GM10248 (cell line): ENCODE data around the gene AATK.

ENCODE experiments used
- CTCF ChIA-PET: fragments of 300-600 bp; sonication (Branson Sonifier 250); formaldehyde crosslinking; extraction: SDS; loops from one replicate; lab custom pipeline; 2021; ENCODE audit warnings: antibody characterized with exemption; lab: Yijun Ruan, JAX
- POLR2A ChIA-PET: fragments of 350-650 bp; sonication (Branson Sonifier 250); formaldehyde crosslinking; extraction: SDS; loops from one replicate; lab custom pipeline; 2020; ENCODE audit warnings: antibody characterized with exemption; lab: Yijun Ruan, JAX
- DNase-seq: peaks from one replicate; pipeline ENCODE4 v3.0.0; 2012; ENCODE audit errors: extremely low spot score
- TF ChIP-seq, protein P1 (sequence below): IDR thresholded peaks from 2 replicates; pipeline ENCODE4 v1.5.1; 2012; ENCODE audit warnings: mild to moderate bottlenecking, low read depth; ENCODE audit errors: extremely low read depth, missing control alignments, control extremely low read depth

Gene AATK

DNA sequence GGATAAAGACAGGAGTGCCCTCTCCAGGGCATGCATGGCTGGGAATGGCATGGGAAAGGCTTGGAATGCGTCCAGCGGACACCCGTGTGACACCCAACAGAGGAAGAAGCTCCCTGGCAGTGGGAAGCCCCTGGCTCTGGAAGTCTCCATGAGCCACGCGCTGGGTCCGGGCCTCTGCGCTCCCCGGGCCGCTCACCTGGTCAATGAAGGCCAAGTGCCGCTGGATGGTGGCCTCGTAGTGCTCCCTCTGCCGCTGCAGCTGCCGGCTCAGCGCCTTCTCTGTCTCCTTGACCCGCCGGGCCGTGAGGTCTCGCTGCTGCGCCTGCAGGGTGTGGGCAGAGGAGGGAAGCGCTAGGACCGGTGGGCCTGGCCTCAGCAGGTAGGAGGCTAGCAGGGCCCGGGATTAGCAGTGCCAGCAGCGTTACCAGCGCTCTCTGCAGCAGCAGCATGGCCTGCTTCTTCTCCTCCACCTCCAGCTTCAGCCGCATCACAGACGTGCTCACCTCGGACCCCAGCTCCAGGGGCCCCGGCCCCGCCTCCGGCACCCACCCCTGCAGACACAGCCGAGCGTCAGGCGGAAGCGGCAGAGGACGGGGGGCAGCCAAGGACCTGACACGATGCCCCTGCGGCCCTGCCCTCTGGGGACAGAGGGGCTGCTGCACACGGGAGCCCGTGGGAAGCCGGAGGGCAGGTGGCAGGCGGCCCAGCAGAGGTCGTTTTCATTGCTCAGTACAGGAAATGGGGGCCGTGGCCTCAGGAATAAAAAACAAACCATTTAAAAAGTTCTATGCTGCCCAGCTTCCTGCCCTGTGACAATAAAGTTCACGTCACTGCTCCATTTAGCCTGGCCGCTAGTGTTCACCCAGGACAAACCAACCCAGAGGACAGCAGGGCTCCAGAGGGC lies 30.7 kb upstream of the AATK start:
- TF ChIP-seq, protein P1, sequence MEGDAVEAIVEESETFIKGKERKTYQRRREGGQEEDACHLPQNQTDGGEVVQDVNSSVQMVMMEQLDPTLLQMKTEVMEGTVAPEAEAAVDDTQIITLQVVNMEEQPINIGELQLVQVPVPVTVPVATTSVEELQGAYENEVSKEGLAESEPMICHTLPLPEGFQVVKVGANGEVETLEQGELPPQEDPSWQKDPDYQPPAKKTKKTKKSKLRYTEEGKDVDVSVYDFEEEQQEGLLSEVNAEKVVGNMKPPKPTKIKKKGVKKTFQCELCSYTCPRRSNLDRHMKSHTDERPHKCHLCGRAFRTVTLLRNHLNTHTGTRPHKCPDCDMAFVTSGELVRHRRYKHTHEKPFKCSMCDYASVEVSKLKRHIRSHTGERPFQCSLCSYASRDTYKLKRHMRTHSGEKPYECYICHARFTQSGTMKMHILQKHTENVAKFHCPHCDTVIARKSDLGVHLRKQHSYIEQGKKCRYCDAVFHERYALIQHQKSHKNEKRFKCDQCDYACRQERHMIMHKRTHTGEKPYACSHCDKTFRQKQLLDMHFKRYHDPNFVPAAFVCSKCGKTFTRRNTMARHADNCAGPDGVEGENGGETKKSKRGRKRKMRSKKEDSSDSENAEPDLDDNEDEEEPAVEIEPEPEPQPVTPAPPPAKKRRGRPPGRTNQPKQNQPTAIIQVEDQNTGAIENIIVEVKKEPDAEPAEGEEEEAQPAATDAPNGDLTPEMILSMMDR = no peak
- ChIA-PET POLR2A (no interaction called here), CTCF (interaction anchor here (1.0 to 1.6 kb wide), 3 partner anchors 7 to 54 kb away, joined by 3 to 6 read pairs (median 4); no protein-coding TSS in a partner anchor)
- DNase-seq = no peak

DNA sequence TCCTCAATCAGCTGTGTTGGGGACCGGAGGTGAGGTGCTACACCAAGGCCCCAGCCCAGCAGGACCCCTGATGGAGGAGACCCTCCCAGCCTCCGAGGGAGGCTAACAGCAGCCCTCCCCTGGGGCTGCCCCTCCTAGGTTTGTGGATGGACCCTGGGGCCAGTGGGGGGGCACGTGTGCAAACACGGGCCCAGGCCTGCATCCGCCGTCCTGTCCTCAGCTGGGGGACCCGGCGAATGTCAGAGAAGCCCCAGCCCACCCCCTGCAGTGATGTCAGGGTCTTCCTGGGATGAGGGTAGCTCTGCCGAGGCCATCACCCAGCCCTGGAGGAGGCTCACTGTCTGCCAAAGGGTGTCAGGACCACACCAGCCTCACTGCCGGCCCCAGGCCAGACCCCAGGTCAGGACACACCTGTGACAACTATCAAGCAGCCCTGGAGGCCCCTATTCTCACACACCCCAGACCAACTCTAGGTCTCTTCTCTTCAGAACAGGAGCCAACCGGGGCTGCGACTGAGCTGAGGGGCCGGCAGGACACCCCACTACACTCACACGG lies 30.0 kb upstream of the AATK start:
- no peak for DNase-seq
- ChIA-PET POLR2A (no interaction called here), CTCF (interaction anchor here (1.0 to 1.3 kb wide), 2 partner anchors 46 to 54 kb away, joined by 3 to 4 read pairs; no protein-coding TSS in a partner anchor)
- TF ChIP-seq, protein P1 = no peak

DNA sequence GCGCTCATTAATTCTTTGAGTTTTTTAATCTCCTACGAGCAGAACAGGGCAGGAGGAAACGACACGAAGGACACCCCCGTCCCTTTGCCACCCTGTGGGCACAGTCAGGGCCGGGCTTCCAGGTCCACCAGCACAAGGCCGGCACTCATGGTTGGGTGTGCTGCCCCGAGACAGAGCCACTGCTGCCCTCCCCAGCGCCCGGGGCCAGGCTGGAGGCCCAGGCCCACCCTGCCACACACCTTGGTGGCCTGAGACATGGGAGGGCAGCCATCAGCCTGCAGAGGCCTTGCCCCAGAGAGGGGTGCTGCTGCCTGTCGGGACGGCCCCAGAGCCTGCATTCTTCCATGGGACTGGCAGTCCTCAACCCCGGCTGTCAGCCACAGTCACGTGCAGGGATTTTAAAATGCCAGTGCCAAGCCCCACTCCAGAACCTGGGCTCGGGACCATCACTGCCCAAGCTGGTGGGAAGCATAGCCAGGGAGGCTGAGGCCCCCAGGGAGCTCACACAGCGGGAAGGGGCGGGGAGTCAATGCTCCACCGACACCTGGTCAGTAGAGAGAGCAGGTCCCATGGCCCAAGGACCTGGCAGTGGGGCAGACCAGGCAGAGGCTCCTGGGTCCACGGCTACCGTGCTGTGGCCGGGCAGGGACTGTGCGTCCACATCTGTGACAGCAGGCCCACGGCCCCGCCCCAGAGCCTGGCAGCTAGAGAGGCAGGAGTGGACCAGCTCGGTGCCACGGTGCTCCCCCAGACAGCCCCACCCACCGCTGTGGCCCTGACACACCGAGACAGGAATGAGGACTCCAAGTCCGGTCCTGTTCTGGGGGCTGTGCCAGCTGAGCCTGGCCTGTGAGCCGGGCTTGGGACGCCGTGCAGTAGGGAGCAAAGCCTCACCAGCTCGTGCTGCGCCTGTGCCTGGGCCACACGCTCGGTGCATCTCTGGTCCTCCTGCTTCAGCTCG lies 29.2 kb upstream of the AATK start:
- ChIA-PET POLR2A (no interaction called here), CTCF (interaction anchor here (1.3 kb wide), 1 partner anchor 45 kb away, joined by 3 read pairs; no protein-coding TSS in a partner anchor)
- DNase-seq = no peak
- TF ChIP-seq, protein P1 = no peak

DNA sequence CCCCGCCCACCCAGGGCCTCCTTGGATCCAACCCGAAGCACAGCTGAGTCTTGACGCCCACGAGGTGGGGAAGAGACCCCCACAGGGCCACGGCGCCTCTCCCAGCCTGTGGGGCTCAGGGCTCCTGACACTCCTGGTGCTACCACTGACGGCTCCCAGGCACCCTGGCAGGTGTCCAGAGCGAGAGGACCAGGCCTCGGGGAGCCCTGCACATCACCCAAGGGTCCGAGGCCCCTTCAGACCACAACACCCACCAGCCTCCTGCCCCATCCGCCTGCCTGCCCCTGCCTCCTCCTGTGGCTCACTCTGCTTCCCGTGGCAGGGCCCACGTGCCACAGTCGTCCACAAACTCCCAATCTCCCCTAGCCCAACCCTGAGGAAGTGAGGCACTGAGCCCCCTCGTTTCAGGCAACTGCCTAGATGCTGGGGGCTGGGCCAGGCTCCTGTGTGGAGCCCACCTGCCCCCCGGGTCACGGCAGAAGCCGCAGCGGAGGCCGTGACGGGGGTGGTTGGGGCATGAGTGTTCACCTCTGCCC lies 28.3 kb upstream of the AATK start:
- TF ChIP-seq, protein P1 = no peak
- POLR2A ChIA-PET = no interaction called here
- CTCF ChIA-PET = no interaction called here
- no peak for DNase-seq

DNA sequence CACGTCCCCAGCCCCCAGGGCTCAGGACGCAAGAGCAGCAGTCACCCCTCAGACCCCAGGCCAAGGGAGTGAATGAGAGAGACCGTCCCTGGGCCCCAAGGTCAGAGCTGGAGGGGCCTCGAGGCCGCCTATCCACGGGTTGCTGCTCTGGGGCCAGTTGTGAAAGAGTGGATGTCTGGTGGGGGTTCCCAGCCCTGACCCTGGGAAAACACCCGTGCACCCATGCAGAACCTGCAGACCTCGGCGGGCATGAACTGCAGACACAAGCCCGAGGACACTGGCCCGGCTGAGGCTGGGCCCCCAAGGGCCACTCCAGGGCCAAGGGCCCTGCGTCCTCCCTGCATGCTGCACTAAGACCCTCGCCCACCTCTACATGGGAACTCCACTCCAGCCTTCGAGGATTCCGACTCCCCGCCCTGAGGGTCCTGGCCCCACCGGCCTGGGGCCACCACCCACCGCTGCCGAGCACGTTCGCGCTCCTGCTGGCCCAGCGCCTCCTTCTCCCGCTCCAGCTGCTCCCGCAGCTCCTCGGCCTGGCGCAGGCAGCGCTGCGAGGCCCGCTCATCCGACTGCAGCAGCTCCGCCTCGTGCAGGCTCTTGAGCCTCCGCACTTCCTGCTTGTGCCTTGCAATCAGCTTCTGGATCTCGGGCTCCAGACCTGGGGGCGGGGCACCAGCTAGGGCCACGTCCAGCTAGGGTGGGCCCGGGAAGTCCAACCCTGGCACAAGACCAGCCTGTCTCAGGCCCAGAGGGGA lies 27.6 kb upstream of the AATK start:
- CTCF ChIA-PET = no interaction called here
- TF ChIP-seq, protein P1 = no peak
- POLR2A ChIA-PET = no interaction called here
- peak; percentile 58 for DNase-seq
